ENCODE results near the gene TMEM114. TPM values are rescaled to one million over a fixed set of nuclear protein-coding genes. Genes with fewer than 3 reads are reported as not detected.

TMEM114 gene
- total RNA-seq, 1 experiment from 2014 or later: not detected

- H3K79me2 ChIP-seq (ENCODE audit: insufficient read depth, low read length): no peaks in the 10 kb centered on the region
- TF ChIP-seq POLR2AphosphoS5 (IDR thresholded peaks at IDR 0.05; ENCODE audit: low read depth, low read length) (no peak), POLR2A (IDR thresholded peaks at IDR 0.05; ENCODE audit: borderline replicate concordance, extremely low read depth, insufficient read depth, insufficient read length) (no peak), CTCF (IDR thresholded peaks at IDR 0.05 in 2 of 3, conservative IDR thresholded peaks at IDR 0.05 in 1 of 3; ENCODE audit: borderline replicate concordance in 1 of 3, insufficient read depth in 1 of 3, low read depth in 2 of 3, low read length in 2 of 3) (no peak), ELF1 (IDR thresholded peaks at IDR 0.05; ENCODE audit: borderline replicate concordance, low read depth) (no peak), TCF7L2 (IDR thresholded peaks at IDR 0.05; ENCODE audit: borderline replicate concordance, extremely low read depth, insufficient read depth, insufficient read length) (no peak), CBX3 (IDR thresholded peaks at IDR 0.05; ENCODE audit: low read depth) (no peak), ZBTB33 (IDR thresholded peaks at IDR 0.05; ENCODE audit: extremely low read depth, insufficient replicate concordance, low read length) (no peak)
- ChIA-PET CTCF (no interaction called here), POLR2A (no interaction called here), RAD21 (ENCODE audit: low non-redundant PET in 1 of 2, low total read pairs in 2 of 2, uncharacterized antibody in 2 of 2, unreplicated experiment in 2 of 2) (no interaction called here)
- DNase-seq (ENCODE audit: low read depth, low spot score) (no peak), ATAC-seq (no peak)
- no peaks in the 10 kb centered on the region for H3K9me2 ChIP-seq (ENCODE audit: insufficient read depth)
- no TSS peak for BruUV-seq (replicated peaks)
- no peak overlapping the region for H3K27ac ChIP-seq (ENCODE audit: low read depth, low read length)
- no peaks in the 10 kb centered on the region for H3K36me3 ChIP-seq (ENCODE audit: control insufficient read depth in 1 of 2, insufficient read depth in 2 of 2, low read length in 2 of 2)
- no peak overlapping the region for H3K9ac ChIP-seq (ENCODE audit: low read length)
- no peak overlapping the region for H2AFZ ChIP-seq (ENCODE audit: low read depth, low read length, poor library complexity, severe bottlenecking)
- intact Hi-C loops (cut with micrococcal nuclease): no loop called here
- H3K27me3 ChIP-seq (ENCODE audit: insufficient read depth, low read length): no peaks in the 10 kb centered on the region
- H3K4me1 ChIP-seq (ENCODE audit: control insufficient read depth in 1 of 2, insufficient read depth in 2 of 2, low read length in 2 of 2): peaks cover 0 to 13% of the 10 kb centered on the region in 2 experiments; a peak in 2 of 4 replicates
- no peak overlapping the region for H3K4me2 ChIP-seq (ENCODE audit: low read length)
- no peak overlapping the region for H3K4me3 ChIP-seq (replicated peaks in 1 of 2; ENCODE audit: low read depth in 1 of 2, low read length in 2 of 2)
- no peaks in the 10 kb centered on the region for H4K20me1 ChIP-seq (ENCODE audit: insufficient read depth)
- H3K9me3 ChIP-seq (ENCODE audit: control insufficient read depth in 1 of 2, insufficient read depth in 1 of 2, low read depth in 1 of 2, low read length in 2 of 2): no peaks in the 10 kb centered on the region
Measured at GRCh38 chr16:8587065-8587464, 3.2 kb downstream of the TMEM114 start.

Data from HCT116 (cell line).